Activated T-cell treated with anti-CD3 and anti-CD28 coated beads, Interleukin-2, amount 50 U/mL, for 24 hours (primary cell): Measurements from ENCODE around the gene CUBN.
"Not testable (repeated sequence)": the region's sequence is repeated elsewhere in the genome, so short reads cannot be mapped to it uniquely, and the experiment has no call there.

Source experiments
- DNase-seq: peaks from one replicate; pipeline ENCODE4 v3.0.0-alpha.2; 2020
- H3K27ac Mint-ChIP-seq: 2 replicates; pipeline ENCODE4 v1.8.0; 2020; ENCODE audit warnings: mild to moderate bottlenecking, mixed read lengths
- H3K27me3 Mint-ChIP-seq: 2 replicates; pipeline ENCODE4 v1.8.0; 2020; ENCODE audit warnings: mixed read lengths
- H3K36me3 Mint-ChIP-seq: 2 replicates; pipeline ENCODE4 v1.8.0; 2020; ENCODE audit warnings: low read depth, mixed read lengths
- H3K4me1 Mint-ChIP-seq: 2 replicates; pipeline ENCODE4 v1.8.0; 2020; ENCODE audit warnings: low read depth, mixed read lengths
- H3K4me3 Mint-ChIP-seq: 2 replicates; pipeline ENCODE4 v1.8.0; 2020; ENCODE audit warnings: mild to moderate bottlenecking, moderate library complexity, mixed read lengths
- H3K9me3 Mint-ChIP-seq: 2 replicates; pipeline ENCODE4 v1.8.0; 2020; ENCODE audit warnings: mixed read lengths

Gene CUBN

GRCh38 chr10:17021656-17022465, 107.8 kb downstream of the CUBN start:
- Mint-ChIP-seq H3K27me3 (no peaks in the 10 kb centered on the region), H3K9me3 (no peaks in the 10 kb centered on the region), H3K27ac (no peak overlapping the region), H3K36me3 (peaks cover 1% of the 10 kb centered on the region), H3K4me1 (peaks cover 58% of the 10 kb centered on the region), H3K4me3 (no peak overlapping the region)
- no peak for DNase-seq

GRCh38 chr10:17019696-17020095, 109.9 kb downstream of the CUBN start:
- Mint-ChIP-seq H3K27me3 (no peaks in the 10 kb centered on the region), H3K27ac (no peak overlapping the region), H3K4me1 (peaks cover 38% of the 10 kb centered on the region), H3K36me3 (peaks cover 1% of the 10 kb centered on the region), H3K9me3 (no peaks in the 10 kb centered on the region), H3K4me3 (no peak overlapping the region)
- no peak for DNase-seq

- not testable (repeated sequence) for H3K9me3 Mint-ChIP-seq, DNase-seq, H3K36me3 Mint-ChIP-seq, H3K27me3 Mint-ChIP-seq, H3K27ac Mint-ChIP-seq, H3K4me3 Mint-ChIP-seq
- H3K4me1 Mint-ChIP-seq, result peaks cover 14% of the 10 kb centered on the region
Measured at GRCh38 chr10:17013131-17013983, 116.3 kb downstream of the CUBN start.

- H3K4me1 Mint-ChIP-seq, result peaks cover 19% of the 10 kb centered on the region
- not testable (repeated sequence) for H3K9me3 Mint-ChIP-seq, H3K27me3 Mint-ChIP-seq, H3K27ac Mint-ChIP-seq, H3K4me3 Mint-ChIP-seq, H3K36me3 Mint-ChIP-seq, DNase-seq
Measured at GRCh38 chr10:17012731-17013130, 116.9 kb downstream of the CUBN start.

- Mint-ChIP-seq H3K4me1 (peaks cover 40% of the 10 kb centered on the region), H3K4me3 (no peak overlapping the region), H3K9me3 (peaks cover 7% of the 10 kb centered on the region), H3K36me3 (peaks cover 7% of the 10 kb centered on the region), H3K27me3 (no peaks in the 10 kb centered on the region), H3K27ac (no peak overlapping the region)
- no peak for DNase-seq
Measured at GRCh38 chr10:17010363-17011145, 119.1 kb downstream of the CUBN start.

- Mint-ChIP-seq H3K36me3 (peaks cover 7% of the 10 kb centered on the region), H3K4me3 (no peak overlapping the region), H3K27me3 (peaks cover 5% of the 10 kb centered on the region), H3K9me3 (peaks cover 12% of the 10 kb centered on the region), H3K4me1 (peaks cover 53% of the 10 kb centered on the region), H3K27ac (no peak overlapping the region)
- no peak for DNase-seq
Measured at GRCh38 chr10:17009212-17009700, 120.4 kb downstream of the CUBN start.

- peaks cover 13% of the 10 kb centered on the region for H3K9me3 Mint-ChIP-seq
- peaks cover 8% of the 10 kb centered on the region for H3K27me3 Mint-ChIP-seq
- H3K4me3 Mint-ChIP-seq, result no peak overlapping the region
- H3K27ac Mint-ChIP-seq, result no peak overlapping the region
- no peak for DNase-seq
- H3K4me1 Mint-ChIP-seq, result peaks cover 62% of the 10 kb centered on the region
- H3K36me3 Mint-ChIP-seq, result peaks cover 7% of the 10 kb centered on the region
Measured at GRCh38 chr10:17007418-17007770, 122.2 kb downstream of the CUBN start.

- no peak overlapping the region for H3K27ac Mint-ChIP-seq
- no peak for DNase-seq
- H3K27me3 Mint-ChIP-seq, result peaks cover 8% of the 10 kb centered on the region
- H3K36me3 Mint-ChIP-seq, result peaks cover 5% of the 10 kb centered on the region
- H3K4me1 Mint-ChIP-seq, result peaks cover 68% of the 10 kb centered on the region
- peaks cover 13% of the 10 kb centered on the region for H3K9me3 Mint-ChIP-seq
- no peak overlapping the region for H3K4me3 Mint-ChIP-seq
Measured at GRCh38 chr10:17006631-17007417, 122.8 kb downstream of the CUBN start.

- DNase-seq, result no peak
- H3K9me3 Mint-ChIP-seq, result peaks cover 6% of the 10 kb centered on the region
- H3K4me1 Mint-ChIP-seq, result peaks cover 77% of the 10 kb centered on the region
- H3K36me3 Mint-ChIP-seq, result no peaks in the 10 kb centered on the region
- H3K27ac Mint-ChIP-seq, result no peak overlapping the region
- peaks cover 8% of the 10 kb centered on the region for H3K27me3 Mint-ChIP-seq
- H3K4me3 Mint-ChIP-seq, result no peak overlapping the region
Measured at GRCh38 chr10:17005621-17006566, 123.7 kb downstream of the CUBN start.

- Mint-ChIP-seq H3K9me3 (peaks cover 6% of the 10 kb centered on the region), H3K27me3 (peaks cover 8% of the 10 kb centered on the region), H3K27ac (no peak overlapping the region), H3K36me3 (no peaks in the 10 kb centered on the region), H3K4me1 (peaks cover 80% of the 10 kb centered on the region), H3K4me3 (no peak overlapping the region)
- no peak for DNase-seq
Measured at GRCh38 chr10:17004801-17005380, 124.7 kb downstream of the CUBN start.

GRCh38 chr10:17003651-17004286, 125.8 kb downstream of the CUBN start:
- Mint-ChIP-seq H3K9me3 (peaks cover 6% of the 10 kb centered on the region), H3K27me3 (peaks cover 8% of the 10 kb centered on the region), H3K4me3 (no peak overlapping the region), H3K36me3 (no peaks in the 10 kb centered on the region), H3K27ac (peak overlapping the region; percentile 8), H3K4me1 (peaks cover 80% of the 10 kb centered on the region)
- DNase-seq, result no peak

- peak; percentile 49 for DNase-seq
- Mint-ChIP-seq H3K27ac (peak overlapping the region; percentile 95), H3K27me3 (peaks cover 8% of the 10 kb centered on the region), H3K4me1 (peaks cover 75% of the 10 kb centered on the region), H3K36me3 (no peaks in the 10 kb centered on the region), H3K4me3 (peak overlapping the region; percentile 47), H3K9me3 (peaks cover 6% of the 10 kb centered on the region)
Measured at GRCh38 chr10:17003151-17003550, 126.5 kb downstream of the CUBN start.
